B cell (primary cell): Measurements from ENCODE around the gene NUMA1. TPM values are rescaled to one million over a fixed set of nuclear protein-coding genes. Genes with fewer than 3 reads are reported as not detected.

ENCODE experiments used
- ATAC-seq: fragments of 200-7000 bp; cut with Tn5 transposase; one replicate; pipeline ENCODE4 v1.10.0; 2021; ENCODE audit warnings: low read depth, mild to moderate bottlenecking, moderate number of reproducible peaks, moderate library complexity
- CTCF ChIA-PET: fragments of 350-600 bp; sonication (Branson Sonifier 250); formaldehyde crosslinking; loops from one replicate; lab custom pipeline; 2021; ENCODE audit warnings: antibody characterized with exemption, inconsistent platforms; lab: Charles Lee
- POLR2A ChIA-PET: fragments of 350-600 bp; sonication (Branson Sonifier 250); formaldehyde crosslinking; loops from one replicate; lab custom pipeline; 2021; ENCODE audit warnings: antibody characterized with exemption; lab: Charles Lee
- DNase-seq: peaks from one replicate; pipeline ENCODE4 v3.0.0; 2013
- H2AFZ ChIP-seq: 2 replicates; pipeline ENCODE4 v1.6.1; 2012; ENCODE audit warnings: mild to moderate bottlenecking, low read depth, low read length; ENCODE audit not compliant: insufficient read depth, poor library complexity, severe bottlenecking
- H3K27ac ChIP-seq, 2 donors: 1 replicate in 1 of 2; 2 replicates in 1 of 2; pipeline ENCODE4 v1.5.1; 2012 to 2013; ENCODE audit warnings: low read length in 2 of 2, mild to moderate bottlenecking in 2 of 2, moderate library complexity in 1 of 2
- H3K27me3 ChIP-seq, 4 experiments: fragments of 200-600 bp in 1 of 4; sonication (generic) in 1 of 4; replicated peaks in 1 of 4; 1 replicate in 2 of 4; 2 replicates in 2 of 4; pipeline versions ENCODE4 v1.6.1 to v1.7.0; 2013 to 2016; ENCODE audit warnings: low read length in 3 of 4, mild to moderate bottlenecking in 2 of 4, mixed read lengths in 1 of 4, moderate library complexity in 1 of 4; ENCODE audit not compliant: insufficient read depth in 4 of 4, control insufficient read depth in 3 of 4; ENCODE audit errors: control extremely low read depth in 1 of 4
- H3K36me3 ChIP-seq, 2 experiments: replicated peaks in 1 of 2; 1 replicate in 1 of 2; 2 replicates in 1 of 2; pipeline versions ENCODE4 v1.6.1 to v1.7.1; 2013; ENCODE audit warnings: low read length in 1 of 2; ENCODE audit not compliant: insufficient read depth in 2 of 2, control insufficient read depth in 1 of 2; ENCODE audit errors: control extremely low read depth in 1 of 2, extremely low read depth in 1 of 2
- H3K4me1 ChIP-seq, 2 donors: fragments of 200-600 bp in 1 of 2; sonication (generic) in 1 of 2; 1 replicate in 1 of 2; 2 replicates in 1 of 2; pipeline versions ENCODE4 v1.5.1 to v1.6.1; 2013 to 2017; ENCODE audit warnings: low read length in 2 of 2; ENCODE audit not compliant: control insufficient read depth in 2 of 2, insufficient read depth in 2 of 2
- H3K4me2 ChIP-seq: replicated peaks from 2 replicates; pipeline ENCODE3; 2012; ENCODE audit warnings: mild to moderate bottlenecking, low read depth, low read length; ENCODE audit not compliant: poor library complexity, severe bottlenecking
- H3K4me3 ChIP-seq, 5 experiments: fragments of 200-600 bp in 1 of 5; sonication (generic) in 1 of 5; 1 replicate in 3 of 5; 2 replicates in 2 of 5; pipeline versions ENCODE4 v1.5.1 to v1.7.0; 2011 to 2016; ENCODE audit warnings: low read length in 4 of 5, mild to moderate bottlenecking in 4 of 5, low read depth in 2 of 5, control low read depth in 1 of 5, moderate library complexity in 1 of 5; ENCODE audit not compliant: insufficient read depth in 1 of 5; ENCODE audit errors: control extremely low read depth in 1 of 5, extremely low read depth in 1 of 5
- H3K79me2 ChIP-seq: fragments of 200-600 bp; sonication (generic); one replicate; pipeline ENCODE4 v1.6.0; 2016; ENCODE audit warnings: low read length; ENCODE audit not compliant: control insufficient read depth, insufficient read depth
- H3K9ac ChIP-seq: fragments of 200-600 bp; sonication (generic); 2 replicates; pipeline ENCODE4 v1.6.1; 2017; ENCODE audit warnings: mild to moderate bottlenecking, low read length, moderate library complexity
- H3K9me3 ChIP-seq, 3 donors: one replicate each; pipeline versions ENCODE4 v1.6.1 to v1.7.1; 2013; ENCODE audit warnings: low read length in 2 of 3; ENCODE audit not compliant: control insufficient read depth in 2 of 3, insufficient read depth in 1 of 3; ENCODE audit errors: control extremely low read depth in 1 of 3
- H4K20me1 ChIP-seq: 2 replicates; pipeline ENCODE4 v1.6.0; 2012; ENCODE audit warnings: mild to moderate bottlenecking, low read length; ENCODE audit not compliant: insufficient read depth, control insufficient read depth, poor library complexity, severe bottlenecking
- H3K27ac Mint-ChIP-seq: one replicate; pipeline ENCODE4 v1.8.0; 2021; ENCODE audit warnings: mixed read lengths
- H3K27me3 Mint-ChIP-seq: one replicate; pipeline ENCODE4 v1.8.0; 2021; ENCODE audit warnings: mixed read lengths
- H3K4me1 Mint-ChIP-seq: one replicate; pipeline ENCODE4 v1.8.0; 2021; ENCODE audit warnings: mixed read lengths
- H3K4me3 Mint-ChIP-seq: one replicate; pipeline ENCODE4 v1.8.0; 2021; ENCODE audit warnings: mixed read lengths
- H3K9me3 Mint-ChIP-seq: one replicate; pipeline ENCODE4 v1.8.0; 2022; ENCODE audit warnings: mixed read lengths; ENCODE audit not compliant: insufficient read depth
- EZH2 ChIP-seq: IDR thresholded peaks from 2 replicates; pipeline ENCODE4 v1.6.1; 2012; ENCODE audit warnings: borderline replicate concordance, low read depth, mild to moderate bottlenecking, moderate library complexity, low read length; ENCODE audit not compliant: insufficient read depth, poor library complexity, severe bottlenecking
- WGBS: methylation state at CpG from one replicate; pipeline ENCODE4 v1.1.5; 2013; ENCODE audit warnings: missing lambda C conversion rate; ENCODE audit not compliant: insufficient coverage; 5-methylcytosine and 5-hydroxymethylcytosine counted together
- intact Hi-C: fragments of 100-400 bp; cut with micrococcal nuclease; formaldehyde crosslinking; loops from one replicate; pipeline ENCODE4 v1.10.0; 2022
- polyA plus RNA-seq: library from polyadenylated mRNA; depleted of rRNA; stranded (reverse); fragments of >200 nt; gene quantifications from 2 replicates; pipeline ENCODE4 v1.2.3, GENCODE V29; 2012
- total RNA-seq, 2 donors: library from RNA; stranded (reverse); fragments of 120-200 nt in 1 of 2; gene quantifications; 1 replicate in 1 of 2; 2 replicates in 1 of 2; pipeline versions ENCODE4 v1.2.3 to v1.2.4, GENCODE V29; 2013 to 2022
- TF ChIP-seq, protein P1 (sequence below): fragments of 200-600 bp; IDR thresholded peaks from one replicate; pipeline ENCODE4 v1.8.0; 2022; ENCODE audit warnings: antibody characterized with exemption, mild to moderate bottlenecking

NUMA1 gene
- total and polyA plus RNA-seq, 2 donors (not counting 1 experiment from before 2014, with no cell fraction given), result 186 to 300 TPM

GRCh38 chr11:71979602-71980001 lies 100.7 kb downstream of the NUMA1 start:
- Histone ChIP-seq H4K20me1 (no peaks in the 10 kb centered on the region), H3K4me3 (no peak overlapping the region), H3K27ac (peak overlapping the region in 1 of 2 donors; percentile 64), H3K36me3 (peaks cover 0 to 27% of the 10 kb centered on the region in 2 experiments), H3K9ac (no peak overlapping the region), H3K4me1 (peaks cover 17 to 26% of the 10 kb centered on the region in 2 donors), H3K4me2 (no peak overlapping the region), H3K27me3 (no peaks in the 10 kb centered on the region), H3K9me3 (no peaks in the 10 kb centered on the region), H3K79me2 (peaks cover 27% of the 10 kb centered on the region), H2AFZ (no peak overlapping the region)
- DNase-seq (no peak), ATAC-seq (no peak)
- H3K4me1 Mint-ChIP-seq, result peaks cover 25% of the 10 kb centered on the region
- ChIA-PET CTCF (interaction anchor here (1.2 to 5.4 kb wide), 7 partner anchors 11 to 165 kb away, joined by 5 to 77 read pairs (median 37); no protein-coding TSS in a partner anchor), POLR2A (no interaction called here)
- H3K9me3 Mint-ChIP-seq, result no peaks in the 10 kb centered on the region
- TF ChIP-seq EZH2, result no peak
- TF ChIP-seq, protein P1, sequence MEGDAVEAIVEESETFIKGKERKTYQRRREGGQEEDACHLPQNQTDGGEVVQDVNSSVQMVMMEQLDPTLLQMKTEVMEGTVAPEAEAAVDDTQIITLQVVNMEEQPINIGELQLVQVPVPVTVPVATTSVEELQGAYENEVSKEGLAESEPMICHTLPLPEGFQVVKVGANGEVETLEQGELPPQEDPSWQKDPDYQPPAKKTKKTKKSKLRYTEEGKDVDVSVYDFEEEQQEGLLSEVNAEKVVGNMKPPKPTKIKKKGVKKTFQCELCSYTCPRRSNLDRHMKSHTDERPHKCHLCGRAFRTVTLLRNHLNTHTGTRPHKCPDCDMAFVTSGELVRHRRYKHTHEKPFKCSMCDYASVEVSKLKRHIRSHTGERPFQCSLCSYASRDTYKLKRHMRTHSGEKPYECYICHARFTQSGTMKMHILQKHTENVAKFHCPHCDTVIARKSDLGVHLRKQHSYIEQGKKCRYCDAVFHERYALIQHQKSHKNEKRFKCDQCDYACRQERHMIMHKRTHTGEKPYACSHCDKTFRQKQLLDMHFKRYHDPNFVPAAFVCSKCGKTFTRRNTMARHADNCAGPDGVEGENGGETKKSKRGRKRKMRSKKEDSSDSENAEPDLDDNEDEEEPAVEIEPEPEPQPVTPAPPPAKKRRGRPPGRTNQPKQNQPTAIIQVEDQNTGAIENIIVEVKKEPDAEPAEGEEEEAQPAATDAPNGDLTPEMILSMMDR, result no peak
- WGBS, result no CpG with 5 or more reads among the region's 3 CpGs
- intact Hi-C loops, result loop anchor here (5.0 kb wide), 1 partner anchor 52 kb away; the partner anchor contains the start of genes RNF121 and XNDC1N
- no peak overlapping the region for H3K4me3 Mint-ChIP-seq
- H3K27ac Mint-ChIP-seq, result peak overlapping the region; percentile 37
- H3K27me3 Mint-ChIP-seq, result no peaks in the 10 kb centered on the region

DNA sequence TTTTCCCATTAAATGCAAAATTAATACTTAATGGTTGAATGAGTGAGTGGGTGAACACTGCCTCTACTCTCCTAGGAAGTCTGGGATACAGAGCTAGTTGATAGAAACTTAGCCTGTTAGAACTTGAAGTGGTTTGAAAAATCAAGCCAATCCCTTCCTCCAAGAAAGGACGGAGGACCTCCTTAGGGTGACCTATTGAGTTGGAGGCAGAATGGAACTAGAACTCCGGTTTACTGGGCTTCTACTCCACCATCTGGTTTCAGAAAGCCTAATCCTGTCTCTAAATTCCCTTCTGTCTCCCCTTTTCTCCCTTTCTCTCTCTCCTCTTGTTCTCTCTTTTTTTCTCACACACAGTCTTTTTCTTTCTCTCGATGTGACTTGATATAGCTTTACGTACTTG lies 101.2 kb downstream of the NUMA1 start:
- Mint-ChIP-seq H3K9me3 (no peaks in the 10 kb centered on the region), H3K4me1 (peaks cover 25% of the 10 kb centered on the region), H3K4me3 (no peak overlapping the region), H3K27me3 (no peaks in the 10 kb centered on the region), H3K27ac (peak overlapping the region; percentile 34)
- Histone ChIP-seq H3K4me3 (no peak overlapping the region), H2AFZ (no peak overlapping the region), H3K27me3 (no peaks in the 10 kb centered on the region), H3K9ac (no peak overlapping the region), H3K4me2 (no peak overlapping the region), H3K4me1 (peaks cover 17 to 25% of the 10 kb centered on the region in 2 donors), H4K20me1 (no peaks in the 10 kb centered on the region), H3K27ac (peak overlapping the region; percentile 18 to 64), H3K79me2 (peaks cover 27% of the 10 kb centered on the region), H3K9me3 (no peaks in the 10 kb centered on the region), H3K36me3 (peaks cover 0 to 27% of the 10 kb centered on the region in 2 experiments)
- no CpG with 5 or more reads among the region's 4 CpGs for WGBS
- POLR2A ChIA-PET, result no interaction called here
- no peak for DNase-seq
- TF ChIP-seq, protein P1, result no peak
- no peak for TF ChIP-seq EZH2
- CTCF ChIA-PET, result interaction anchor here (1.0 to 5.4 kb wide), 10 partner anchors 10 to 204 kb away, joined by 3 to 77 read pairs (median 21); no protein-coding TSS in a partner anchor
- intact Hi-C loops, result loop anchor here (5.0 kb wide), 1 partner anchor 52 kb away; the partner anchor contains the start of genes RNF121 and XNDC1N
- no peak for ATAC-seq
